Activated T-helper 1 cell treated with anti-CD3 and anti-CD28 coated beads, Interleukin-2, amount 50 U/mL, for 16 hours (primary cell): ENCODE data around the gene KLHL36.
A peak's percentile ranks its signal among the peaks of the same experiment; 100 is the strongest.
"Not testable (repeated sequence)": the region's sequence is repeated elsewhere in the genome, so short reads cannot be mapped to it uniquely, and the experiment has no call there.

Source experiments
- DNase-seq, 2 donors: peaks; one replicate each; pipeline ENCODE4 v3.0.0-alpha.2; 2020; ENCODE audit warnings: low read depth in 1 of 2, low spot score in 1 of 2

Gene KLHL36

GRCh38 chr16:84667600-84668309 lies 19.4 kb downstream of the KLHL36 start:
- DNase-seq: no peak

GRCh38 chr16:84670063-84670462 lies 21.8 kb downstream of the KLHL36 start:
- DNase-seq: no peak

- peak; percentile 68 to 75 for DNase-seq
Observed at GRCh38 chr16:84672276-84673202, 24.2 kb downstream of the KLHL36 start.

- DNase-seq: no peak
Observed at GRCh38 chr16:84673203-84673535, 24.9 kb downstream of the KLHL36 start.

- DNase-seq: no peak
Observed at GRCh38 chr16:84673561-84673960, 25.2 kb downstream of the KLHL36 start.

GRCh38 chr16:84675423-84675822 lies 27.1 kb downstream of the KLHL36 start:
- DNase-seq: no peak

GRCh38 chr16:84675884-84676283 lies 27.6 kb downstream of the KLHL36 start:
- DNase-seq: no peak

- no peak for DNase-seq
Observed at GRCh38 chr16:84677017-84677803, 28.9 kb downstream of the KLHL36 start.

- no peak for DNase-seq
Observed at GRCh38 chr16:84677849-84678248, 29.5 kb downstream of the KLHL36 start.

- no peak for DNase-seq
Observed at GRCh38 chr16:84678541-84678940, 30.2 kb downstream of the KLHL36 start.

- no peak for DNase-seq
Observed at GRCh38 chr16:84680165-84680842, 32.0 kb downstream of the KLHL36 start.

GRCh38 chr16:84680843-84681629 lies 32.7 kb downstream of the KLHL36 start:
- DNase-seq: no peak

- DNase-seq: no peak
Observed at GRCh38 chr16:84683691-84684591, 35.6 kb downstream of the KLHL36 start.

GRCh38 chr16:84684592-84684965 lies 36.3 kb downstream of the KLHL36 start:
- DNase-seq: no peak

GRCh38 chr16:84685210-84685609 lies 36.9 kb downstream of the KLHL36 start:
- DNase-seq: no peak

GRCh38 chr16:84686707-84687298 lies 38.5 kb downstream of the KLHL36 start:
- no peak for DNase-seq

- no peak for DNase-seq
Observed at GRCh38 chr16:84687715-84688114, 39.4 kb downstream of the KLHL36 start.

- not testable (repeated sequence) for DNase-seq
Observed at GRCh38 chr16:84688163-84688562, 39.9 kb downstream of the KLHL36 start.

- DNase-seq: no peak
Observed at GRCh38 chr16:84689111-84689510, 40.8 kb downstream of the KLHL36 start.
